Mesodermal cell (in vitro differentiated cells): Measurements from ENCODE around the gene PXK. TPM values are rescaled to one million over a fixed set of nuclear protein-coding genes. Genes with fewer than 3 reads are reported as not detected.
A peak's percentile ranks its signal among the peaks of the same experiment; 100 is the strongest.
"Not testable (repeated sequence)": the region's sequence is repeated elsewhere in the genome, so short reads cannot be mapped to it uniquely, and the experiment has no call there.

ENCODE experiments used
- H3K27ac ChIP-seq: 2 replicates; pipeline ENCODE4 v1.7.0; 2013; ENCODE audit warnings: mild to moderate bottlenecking, low read depth, low read length, moderate library complexity; ENCODE audit not compliant: severe bottlenecking
- H3K36me3 ChIP-seq: 2 replicates; pipeline ENCODE4 v1.7.1; 2013; ENCODE audit warnings: mild to moderate bottlenecking, low read length, moderate library complexity; ENCODE audit not compliant: control insufficient read depth, insufficient read depth
- H3K4me1 ChIP-seq: one replicate; pipeline ENCODE4 v1.7.1; 2013; ENCODE audit warnings: mild to moderate bottlenecking, low read length; ENCODE audit not compliant: insufficient read depth, control insufficient read depth, poor library complexity, severe bottlenecking
- H3K4me3 ChIP-seq: 2 replicates; pipeline ENCODE4 v1.7.0; 2013; ENCODE audit warnings: low read length, control low read depth, mild to moderate bottlenecking; ENCODE audit not compliant: insufficient read depth, poor library complexity, severe bottlenecking; ENCODE audit errors: extremely low read depth
- H3K9me3 ChIP-seq: 2 replicates; pipeline ENCODE4 v1.7.1; 2013; ENCODE audit warnings: mild to moderate bottlenecking, low read length, moderate library complexity; ENCODE audit not compliant: control insufficient read depth
- WGBS, 2 experiments: methylation state at CpG; one replicate each; pipeline ENCODE4 v1.1.5; 2013; ENCODE audit warnings: missing lambda C conversion rate in 2 of 2; ENCODE audit not compliant: insufficient coverage in 2 of 2; 5-methylcytosine and 5-hydroxymethylcytosine counted together
- polyA plus RNA-seq, 2 experiments: library from polyadenylated mRNA; stranded (reverse); fragments of 50-300 nt; gene quantifications; one replicate each; pipeline ENCODE4 v1.2.3, GENCODE V29; 2013

The PXK gene
- polyA plus RNA-seq (2013, experiment 1 of 2), result 39.7 TPM
- polyA plus RNA-seq (2013, experiment 2 of 2), result 34.9 TPM

GRCh38 chr3:58332575-58333188 lies at the start of gene PXK:
Gene PXK, plus strand, starts transcription at chr3:58332892. Its CDS starts 97 bp downstream, at chr3:58332989.
- H3K4me1 ChIP-seq, result peaks cover 19% of the 10 kb centered on the region
- no peaks in the 10 kb centered on the region for H3K36me3 ChIP-seq
- peak within 1 kb of the TSS; percentile 36 for H3K27ac ChIP-seq
- H3K9me3 ChIP-seq, result no peaks in the 10 kb centered on the region
- H3K4me3 ChIP-seq, result peak within 1 kb of the TSS; percentile 70
- WGBS, 2 experiments, result 2% methylated on average over 42 to 62 of the region's 79 CpGs

- peaks cover 7% of the 10 kb centered on the region for H3K36me3 ChIP-seq
- H3K9me3 ChIP-seq, result no peaks in the 10 kb centered on the region
- 82 to 93% methylated on average over 7 of the region's 7 CpGs for WGBS, 2 experiments
- H3K4me1 ChIP-seq, result no peaks in the 10 kb centered on the region
- H3K27ac ChIP-seq, result no peak overlapping the region
- no peak overlapping the region for H3K4me3 ChIP-seq
Observed at GRCh38 chr3:58285334-58285733, 47.4 kb upstream of the PXK start.

- H3K4me3 ChIP-seq, result no peak overlapping the region
- peaks cover 7% of the 10 kb centered on the region for H3K36me3 ChIP-seq
- no peaks in the 10 kb centered on the region for H3K4me1 ChIP-seq
- no peaks in the 10 kb centered on the region for H3K9me3 ChIP-seq
- WGBS, 2 experiments, result 87 to 96% methylated on average over 6 of the region's 6 CpGs
- no peak overlapping the region for H3K27ac ChIP-seq
Observed at GRCh38 chr3:58287354-58287753, 45.3 kb upstream of the PXK start.

GRCh38 chr3:58288011-58288728 lies 44.5 kb upstream of the PXK start:
- WGBS, 2 experiments, result 94 to 100% methylated on average over 1 to 3 of the region's 4 CpGs
- Histone ChIP-seq H3K4me1 (no peaks in the 10 kb centered on the region), H3K27ac (no peak overlapping the region), H3K9me3 (no peaks in the 10 kb centered on the region), H3K4me3 (no peak overlapping the region), H3K36me3 (peaks cover 7% of the 10 kb centered on the region)

DNA sequence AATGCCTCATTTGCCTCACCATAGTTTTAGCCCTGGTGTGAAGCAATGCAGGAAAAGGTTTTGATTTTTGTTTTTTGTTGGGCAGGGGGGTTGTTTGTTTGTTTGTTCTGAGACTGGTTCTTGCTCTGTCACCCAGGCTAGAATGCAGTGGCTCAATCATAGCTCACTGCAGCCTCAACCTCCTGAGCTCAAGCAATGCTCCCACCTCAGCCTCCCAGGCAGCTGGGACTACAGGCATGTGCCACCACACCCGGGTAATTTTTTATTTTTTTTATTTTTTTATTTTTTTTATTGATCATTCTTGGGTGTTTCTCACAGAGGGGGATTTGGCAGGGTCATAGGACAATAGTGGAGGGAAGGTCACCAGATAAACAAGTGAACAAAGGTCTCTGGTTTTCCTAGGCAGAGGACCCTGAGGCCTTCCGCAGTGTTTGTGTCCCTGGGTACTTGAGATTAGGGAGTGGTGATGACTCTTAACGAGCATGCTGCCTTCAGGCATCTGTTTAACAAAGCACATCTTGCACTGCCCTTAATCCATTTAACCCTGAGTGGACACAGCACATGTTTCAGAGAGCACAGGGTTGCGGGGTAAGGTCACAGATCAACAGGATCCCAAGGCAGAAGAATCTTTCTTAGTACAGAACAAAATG lies 43.6 kb upstream of the PXK start:
- not testable (repeated sequence) for H3K9me3 ChIP-seq, H3K36me3 ChIP-seq, H3K4me1 ChIP-seq, H3K27ac ChIP-seq, H3K4me3 ChIP-seq
- no CpG with 5 or more reads among the region's 4 CpGs for WGBS, 2 experiments

DNA sequence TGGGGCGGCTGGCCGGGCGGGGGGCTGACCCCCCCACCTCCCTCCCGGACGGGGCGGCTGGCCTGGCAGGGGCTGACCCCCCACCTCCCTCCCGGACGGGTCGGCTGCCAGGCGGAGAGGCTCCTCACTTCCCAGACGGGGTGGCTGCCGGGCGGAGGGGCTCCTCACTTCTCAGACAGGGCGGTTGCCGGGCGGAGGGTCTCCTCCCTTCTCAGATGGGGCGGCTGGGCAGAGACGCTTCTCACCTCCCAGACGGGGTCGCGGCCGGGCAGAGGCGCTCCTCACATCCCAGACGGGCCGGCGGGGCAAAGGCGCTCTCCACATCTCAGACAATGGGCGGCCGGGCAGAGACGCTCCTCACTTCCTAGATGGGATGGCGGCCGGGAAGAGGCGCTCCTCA lies 42.2 kb upstream of the PXK start:
- WGBS, 2 experiments, result 84 to 100% methylated on average over 5 to 8 of the region's 33 CpGs
- not testable (repeated sequence) for H3K9me3 ChIP-seq, H3K27ac ChIP-seq, H3K36me3 ChIP-seq, H3K4me1 ChIP-seq, H3K4me3 ChIP-seq

GRCh38 chr3:58291671-58292338 lies 40.9 kb upstream of the PXK start:
- no peak overlapping the region for H3K27ac ChIP-seq
- no peak overlapping the region for H3K4me3 ChIP-seq
- H3K4me1 ChIP-seq, result no peaks in the 10 kb centered on the region
- no peaks in the 10 kb centered on the region for H3K9me3 ChIP-seq
- H3K36me3 ChIP-seq, result no peaks in the 10 kb centered on the region
- 73 to 80% methylated on average over 6 to 8 of the region's 9 CpGs for WGBS, 2 experiments

GRCh38 chr3:58292866-58293265 lies 39.8 kb upstream of the PXK start:
- Histone ChIP-seq H3K27ac (no peak overlapping the region), H3K4me1 (no peaks in the 10 kb centered on the region), H3K36me3 (no peaks in the 10 kb centered on the region), H3K9me3 (no peaks in the 10 kb centered on the region), H3K4me3 (no peak overlapping the region)
- 79 to 87% methylated on average over 9 of the region's 10 CpGs for WGBS, 2 experiments

DNA sequence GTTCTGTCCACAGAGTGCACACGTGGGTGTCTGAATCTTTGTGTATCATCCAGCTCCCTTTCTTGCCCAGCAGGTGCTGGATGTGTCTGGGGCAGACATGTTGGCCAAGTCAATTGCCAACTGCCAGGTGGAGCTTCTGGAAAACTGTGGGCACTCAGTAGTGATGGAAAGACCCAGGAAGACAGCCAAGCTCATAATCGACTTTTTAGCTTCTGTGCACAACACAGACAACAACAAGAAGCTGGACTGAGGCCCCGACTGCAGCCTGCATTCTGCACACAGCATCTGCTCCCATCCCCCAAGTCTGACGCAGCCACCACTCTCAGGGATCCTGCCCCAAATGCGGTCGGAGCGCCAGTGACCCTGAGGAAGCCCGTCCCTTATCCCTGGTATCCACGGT lies 39.2 kb upstream of the PXK start:
- no peak overlapping the region for H3K4me3 ChIP-seq
- 84 to 90% methylated on average over 3 to 9 of the region's 9 CpGs for WGBS, 2 experiments

GRCh38 chr3:58296269-58296668 lies 36.4 kb upstream of the PXK start:
- H3K4me1 ChIP-seq, result no peaks in the 10 kb centered on the region
- WGBS, 2 experiments, result 68% methylated on average over 4 to 5 of the region's 5 CpGs
- H3K36me3 ChIP-seq, result no peaks in the 10 kb centered on the region
- H3K9me3 ChIP-seq, result no peaks in the 10 kb centered on the region
- no peak overlapping the region for H3K27ac ChIP-seq
- H3K4me3 ChIP-seq, result no peak overlapping the region

More for the DNA sequence above, 39.2 kb upstream of the PXK start:
- Histone ChIP-seq H3K27ac (no peak overlapping the region), H3K9me3 (no peaks in the 10 kb centered on the region), H3K4me1 (no peaks in the 10 kb centered on the region), H3K36me3 (no peaks in the 10 kb centered on the region)
